Measurements from ENCODE around the gene CHD9. TPM values are rescaled to one million over a fixed set of nuclear protein-coding genes. Genes with fewer than 3 reads are reported as not detected.

CHD9 gene
- total and polyA plus RNA-seq, 4 donors, result 6.2 to 46.6 (median 32.5) TPM

GRCh38 chr16:53078247-53078646 is 23.5 kb downstream of the CHD9 start:
- H3K4me3 ChIP-seq (ENCODE audit: low read depth in 1 of 3, low read length in 3 of 3), result no peak overlapping the region
- no peak for TF ChIP-seq SP1 (IDR thresholded peaks at IDR 0.05)
- TF ChIP-seq YY1 (IDR thresholded peaks at IDR 0.05), result no peak
- no peak for TF ChIP-seq MAX (IDR thresholded peaks at IDR 0.05)
- TF ChIP-seq HNF4G (IDR thresholded peaks at IDR 0.05), result no peak
- peaks cover 8 to 14% (median 10%) of the 10 kb centered on the region in 4 donors for H3K4me1 ChIP-seq (ENCODE audit: control insufficient read depth in 4 of 4, insufficient read depth in 4 of 4, low read length in 3 of 4)
- no peak for DNase-seq (ENCODE audit: low spot score)
- no peaks in the 10 kb centered on the region for H3K9me3 ChIP-seq (ENCODE audit: control insufficient read depth in 4 of 4, low read length in 3 of 4)
- 91% methylated on average over 2 of the region's 2 CpGs for WGBS
- no peaks in the 10 kb centered on the region for H3K27me3 ChIP-seq (ENCODE audit: control insufficient read depth in 4 of 4, insufficient read depth in 4 of 4, low read length in 3 of 4)
- no peak overlapping the region for H3K27ac ChIP-seq (ENCODE audit: low read depth in 1 of 2, low read length in 2 of 2)
- no peak overlapping the region for H3K9ac ChIP-seq (ENCODE audit: low read depth in 1 of 2, low read length in 2 of 2)
- no peaks in the 10 kb centered on the region for H3K36me3 ChIP-seq (ENCODE audit: control insufficient read depth in 4 of 4, insufficient read depth in 3 of 4, low read depth in 1 of 4, low read length in 3 of 4)

GRCh38 chr16:53078765-53079485 is 24.1 kb downstream of the CHD9 start:
- no peaks in the 10 kb centered on the region for H3K9me3 ChIP-seq (ENCODE audit: control insufficient read depth in 4 of 4, low read length in 3 of 4)
- no peak overlapping the region for H3K4me3 ChIP-seq (ENCODE audit: low read depth in 1 of 3, low read length in 3 of 3)
- DNase-seq (ENCODE audit: low spot score), result no peak
- H3K36me3 ChIP-seq (ENCODE audit: control insufficient read depth in 4 of 4, insufficient read depth in 3 of 4, low read depth in 1 of 4, low read length in 3 of 4), result no peaks in the 10 kb centered on the region
- no peak overlapping the region for H3K27ac ChIP-seq (ENCODE audit: low read depth in 1 of 2, low read length in 2 of 2)
- no peaks in the 10 kb centered on the region for H3K27me3 ChIP-seq (ENCODE audit: control insufficient read depth in 4 of 4, insufficient read depth in 4 of 4, low read length in 3 of 4)
- H3K4me1 ChIP-seq (ENCODE audit: control insufficient read depth in 4 of 4, insufficient read depth in 4 of 4, low read length in 3 of 4), result peaks cover 8 to 14% (median 12%) of the 10 kb centered on the region in 4 donors
- 88% methylated on average over 6 of the region's 6 CpGs for WGBS
- TF ChIP-seq TAF1 (conservative IDR thresholded peaks at IDR 0.05) (no peak), CTCF (IDR thresholded peaks at IDR 0.05; ENCODE audit: low read depth, low read length, missing input control) (no peak)
- no peak overlapping the region for H3K9ac ChIP-seq (ENCODE audit: low read depth in 1 of 2, low read length in 2 of 2)

- Histone ChIP-seq H3K9ac (ENCODE audit: low read depth in 1 of 2, low read length in 2 of 2) (no peak overlapping the region), H3K4me3 (ENCODE audit: low read depth in 1 of 3, low read length in 3 of 3) (no peak overlapping the region), H3K27ac (ENCODE audit: low read depth in 1 of 2, low read length in 2 of 2) (peak overlapping the region; percentile 7 to 10), H3K4me1 (ENCODE audit: control insufficient read depth in 4 of 4, insufficient read depth in 4 of 4, low read length in 3 of 4) (peaks cover 11 to 25% (median 19%) of the 10 kb centered on the region in 4 donors), H3K9me3 (ENCODE audit: control insufficient read depth in 4 of 4, low read length in 3 of 4) (no peaks in the 10 kb centered on the region), H3K36me3 (ENCODE audit: control insufficient read depth in 4 of 4, insufficient read depth in 3 of 4, low read depth in 1 of 4, low read length in 3 of 4) (no peaks in the 10 kb centered on the region), H3K27me3 (ENCODE audit: control insufficient read depth in 4 of 4, insufficient read depth in 4 of 4, low read length in 3 of 4) (no peaks in the 10 kb centered on the region)
- DNase-seq (ENCODE audit: low spot score), result no peak
- TF ChIP-seq REST (IDR thresholded peaks at IDR 0.05), result no peak
- peak in 1 of 2 donors; percentile 10 for TF ChIP-seq RXRA (IDR thresholded peaks at IDR 0.05)
- WGBS, result 75% methylated on average over 8 of the region's 8 CpGs
These were observed 25.7 kb downstream of the CHD9 start for GRCh38 chr16:53080345-53081031.

All from liver (tissue), 9 donors.